GM18907 (cell line): Measurements from ENCODE around the gene FOSL1.

ENCODE experiments used
- ATAC-seq: cut with Tn5 transposase; IDR thresholded peaks from one replicate; pipeline ENCODE4 v1.9.1; 2021; ENCODE audit warnings: mild to moderate bottlenecking, moderate library complexity; ENCODE audit not compliant: unreplicated experiment

The FOSL1 gene

GRCh38 chr11:65900125-65900898 lies at the start of gene FOSL1:
FOSL1 (minus strand) TSS chr11:65900388; CDS start chr11:65900339, 49 bp downstream.
- peak; percentile 74 for ATAC-seq

GRCh38 chr11:65947603-65948125 lies 47.5 kb upstream of the FOSL1 start:
- no peak for ATAC-seq

GRCh38 chr11:65947133-65947532 lies 46.9 kb upstream of the FOSL1 start:
- ATAC-seq = no peak

- no peak for ATAC-seq
These were observed 46.5 kb upstream of the FOSL1 start for GRCh38 chr11:65946655-65947054.

- ATAC-seq = no peak
These were observed 45.9 kb upstream of the FOSL1 start for GRCh38 chr11:65945941-65946558.

GRCh38 chr11:65945430-65945911 lies 45.3 kb upstream of the FOSL1 start, which contains the start of gene TSGA10IP:
TSGA10IP (plus strand) TSS chr11:65945480; CDS start chr11:65945676, 196 bp downstream.
- no peak for ATAC-seq

GRCh38 chr11:65944767-65945166 lies 44.6 kb upstream of the FOSL1 start:
- ATAC-seq = no peak

GRCh38 chr11:65944191-65944590 lies 44.0 kb upstream of the FOSL1 start:
- no peak for ATAC-seq

GRCh38 chr11:65942531-65942930 lies 42.3 kb upstream of the FOSL1 start:
- no peak for ATAC-seq

- ATAC-seq = no peak
These were observed 41.6 kb upstream of the FOSL1 start for GRCh38 chr11:65941720-65942310.

- ATAC-seq = no peak
These were observed 37.6 kb upstream of the FOSL1 start for GRCh38 chr11:65937766-65938165.

GRCh38 chr11:65934014-65934413 lies 33.8 kb upstream of the FOSL1 start:
- no peak for ATAC-seq

GRCh38 chr11:65932558-65932919 lies 32.4 kb upstream of the FOSL1 start:
- ATAC-seq = no peak

- no peak for ATAC-seq
These were observed 31.8 kb upstream of the FOSL1 start for GRCh38 chr11:65931773-65932557.

- no peak for ATAC-seq
These were observed 28.5 kb upstream of the FOSL1 start for GRCh38 chr11:65928667-65929066.

GRCh38 chr11:65927904-65928397 lies 27.8 kb upstream of the FOSL1 start:
- peak; percentile 68 for ATAC-seq

- ATAC-seq = no peak
These were observed 25.2 kb upstream of the FOSL1 start for GRCh38 chr11:65925397-65925796.

GRCh38 chr11:65922565-65922964 lies 22.4 kb upstream of the FOSL1 start:
- no peak for ATAC-seq

GRCh38 chr11:65921876-65922275 lies 21.7 kb upstream of the FOSL1 start:
- ATAC-seq = no peak

- ATAC-seq = no peak
These were observed 20.9 kb upstream of the FOSL1 start for GRCh38 chr11:65921033-65921555.
